Measurements from ENCODE around the gene SCP2. TPM values are rescaled to one million over a fixed set of nuclear protein-coding genes. Genes with fewer than 3 reads are reported as not detected.

Gene SCP2
- total and polyA plus RNA-seq, 2 experiments from 2014 or later: 131 to 236 TPM

DNA sequence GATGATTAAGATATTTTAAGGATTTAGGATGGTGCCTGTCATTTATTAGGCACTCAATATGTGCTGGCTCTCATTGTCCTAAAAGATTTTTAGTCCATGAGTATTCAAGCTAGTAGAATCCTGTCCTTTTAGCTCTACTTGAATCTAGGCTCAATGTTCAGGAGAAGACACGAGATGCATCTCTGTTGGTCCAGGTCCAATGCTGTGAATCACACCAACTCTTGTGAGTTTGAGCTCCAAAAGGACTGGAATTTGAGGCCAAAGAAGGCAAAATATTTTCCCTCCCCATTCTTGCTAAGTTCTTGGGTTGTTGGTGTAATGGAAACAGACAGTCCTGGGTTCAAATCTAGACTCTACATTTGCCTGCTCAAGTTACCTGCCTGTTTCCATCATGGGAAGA, 133.5 kb downstream of the SCP2 start:
- H3K27me3 ChIP-seq: peaks cover 75% of the 10 kb centered on the region
- H3K4me1 ChIP-seq (ENCODE audit: low read depth): peaks cover 5% of the 10 kb centered on the region
- no peak overlapping the region for H3K27ac ChIP-seq
- no peaks in the 10 kb centered on the region for H3K9me3 ChIP-seq (ENCODE audit: low read depth)
- peak in 1 of 2 donors; percentile 69 for DNase-seq (ENCODE audit: low read depth in 1 of 2, low spot score in 1 of 2)
- no peaks in the 10 kb centered on the region for H3K36me3 ChIP-seq
- TF ChIP-seq, protein P1, sequence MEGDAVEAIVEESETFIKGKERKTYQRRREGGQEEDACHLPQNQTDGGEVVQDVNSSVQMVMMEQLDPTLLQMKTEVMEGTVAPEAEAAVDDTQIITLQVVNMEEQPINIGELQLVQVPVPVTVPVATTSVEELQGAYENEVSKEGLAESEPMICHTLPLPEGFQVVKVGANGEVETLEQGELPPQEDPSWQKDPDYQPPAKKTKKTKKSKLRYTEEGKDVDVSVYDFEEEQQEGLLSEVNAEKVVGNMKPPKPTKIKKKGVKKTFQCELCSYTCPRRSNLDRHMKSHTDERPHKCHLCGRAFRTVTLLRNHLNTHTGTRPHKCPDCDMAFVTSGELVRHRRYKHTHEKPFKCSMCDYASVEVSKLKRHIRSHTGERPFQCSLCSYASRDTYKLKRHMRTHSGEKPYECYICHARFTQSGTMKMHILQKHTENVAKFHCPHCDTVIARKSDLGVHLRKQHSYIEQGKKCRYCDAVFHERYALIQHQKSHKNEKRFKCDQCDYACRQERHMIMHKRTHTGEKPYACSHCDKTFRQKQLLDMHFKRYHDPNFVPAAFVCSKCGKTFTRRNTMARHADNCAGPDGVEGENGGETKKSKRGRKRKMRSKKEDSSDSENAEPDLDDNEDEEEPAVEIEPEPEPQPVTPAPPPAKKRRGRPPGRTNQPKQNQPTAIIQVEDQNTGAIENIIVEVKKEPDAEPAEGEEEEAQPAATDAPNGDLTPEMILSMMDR (IDR thresholded peaks at IDR 0.05; ENCODE audit: low read depth, low read length): no peak
- H3K4me3 ChIP-seq: no peak overlapping the region

DNA sequence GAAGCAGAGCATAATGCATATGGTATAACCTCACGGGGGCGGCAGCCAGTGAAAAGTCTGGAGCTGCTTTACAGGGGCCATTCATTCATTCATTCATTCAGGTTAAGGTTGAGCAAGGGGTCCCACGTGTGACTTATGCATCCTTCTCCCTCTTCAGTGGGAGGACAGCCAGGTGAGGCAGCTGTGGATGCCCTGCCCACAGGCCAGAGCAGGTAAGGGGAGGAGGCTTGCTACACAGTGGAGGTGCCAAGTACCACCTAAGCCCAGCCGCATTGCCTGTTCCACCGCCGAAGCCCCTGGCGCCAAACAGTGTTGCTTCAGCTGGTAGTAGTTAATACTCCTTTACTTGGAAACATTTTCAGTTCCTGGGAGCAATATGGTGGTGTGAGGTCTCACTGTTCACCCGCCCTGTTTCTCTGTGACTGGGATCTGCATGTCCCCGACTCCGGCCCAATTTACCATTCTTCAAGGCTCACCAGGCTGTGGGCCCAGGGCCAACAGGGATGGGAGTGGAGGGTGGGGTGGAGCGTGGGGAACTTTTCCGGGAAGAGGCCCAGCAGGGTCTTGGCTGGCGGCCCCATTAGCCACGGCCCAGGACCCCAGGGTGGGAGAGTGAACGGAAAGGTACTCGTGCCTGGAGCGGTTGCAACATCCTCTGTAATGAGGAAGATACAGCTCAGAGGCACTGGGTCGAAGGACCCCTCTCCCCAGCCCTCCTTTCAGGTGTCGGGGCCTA, 134.2 kb downstream of the SCP2 start:
- H3K4me1 ChIP-seq (ENCODE audit: low read depth): peaks cover 5% of the 10 kb centered on the region
- H3K9me3 ChIP-seq (ENCODE audit: low read depth): no peaks in the 10 kb centered on the region
- peak overlapping the region; percentile 32 for H3K4me3 ChIP-seq
- DNase-seq (ENCODE audit: low read depth in 1 of 2, low spot score in 1 of 2): peak in 1 of 2 donors; percentile 72
- no peaks in the 10 kb centered on the region for H3K36me3 ChIP-seq
- H3K27ac ChIP-seq: no peak overlapping the region
- TF ChIP-seq, protein P1 (IDR thresholded peaks at IDR 0.05; ENCODE audit: low read depth, low read length): no peak
- peaks cover 75% of the 10 kb centered on the region for H3K27me3 ChIP-seq

DNA sequence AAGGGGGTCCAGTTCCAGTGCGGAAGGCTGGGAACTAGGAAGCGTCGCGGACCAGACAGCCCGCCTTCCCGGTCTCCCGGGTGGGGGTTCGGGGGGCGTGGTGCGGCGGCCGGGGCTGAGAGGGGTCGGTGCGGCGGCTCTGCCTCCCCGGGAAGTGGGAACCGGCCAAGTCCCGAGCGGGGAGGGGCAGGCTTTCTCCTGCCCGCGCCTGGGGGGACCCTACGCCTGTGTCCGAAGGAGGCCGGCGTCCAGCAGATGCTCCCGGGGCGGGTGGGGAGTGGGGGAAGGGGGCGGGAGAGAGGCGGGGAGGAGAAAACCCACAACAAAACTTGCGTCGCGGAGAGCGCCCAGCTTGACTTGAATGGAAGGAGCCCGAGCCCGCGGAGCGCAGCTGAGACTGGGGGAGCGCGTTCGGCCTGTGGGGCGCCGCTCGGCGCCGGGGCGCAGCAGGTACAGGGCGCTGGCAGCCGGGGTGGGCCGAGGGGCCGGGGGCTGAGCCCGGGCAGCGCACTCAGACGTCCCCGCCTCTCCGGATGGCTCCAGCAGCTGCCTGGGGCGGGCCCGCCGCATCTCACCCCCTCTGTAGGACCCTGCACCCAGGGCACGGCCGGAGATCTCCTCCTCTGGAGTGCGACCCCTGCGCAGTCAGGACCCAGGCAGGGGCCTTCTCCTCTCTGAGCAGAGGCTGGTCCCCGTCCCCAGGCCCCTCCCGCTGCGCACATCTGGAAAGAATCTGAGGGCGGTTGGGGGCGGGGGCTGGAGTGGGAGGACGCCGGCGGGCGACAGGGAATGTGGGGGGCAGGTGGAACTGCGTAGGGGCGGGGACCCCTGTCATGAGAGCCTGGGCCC, 135.0 kb downstream of the SCP2 start, which contains the start of gene PODN:
Gene PODN (plus strand): TSS at position 355 of the 849 bp plus-strand sequence. CDS start 7,643 bp downstream, outside the sequence.
- H3K4me1 ChIP-seq (ENCODE audit: low read depth): peaks cover 5% of the 10 kb centered on the region
- DNase-seq (ENCODE audit: low read depth in 1 of 2, low spot score in 1 of 2): peak; percentile 54 to 65
- H3K9me3 ChIP-seq (ENCODE audit: low read depth): no peaks in the 10 kb centered on the region
- no peak within 1 kb of the TSS for H3K27ac ChIP-seq
- H3K36me3 ChIP-seq: no peaks in the 10 kb centered on the region
- TF ChIP-seq, protein P1 (IDR thresholded peaks at IDR 0.05; ENCODE audit: low read depth, low read length): no peak
- peaks cover 75% of the 10 kb centered on the region for H3K27me3 ChIP-seq
- peak within 1 kb of the TSS; percentile 32 for H3K4me3 ChIP-seq

DNA sequence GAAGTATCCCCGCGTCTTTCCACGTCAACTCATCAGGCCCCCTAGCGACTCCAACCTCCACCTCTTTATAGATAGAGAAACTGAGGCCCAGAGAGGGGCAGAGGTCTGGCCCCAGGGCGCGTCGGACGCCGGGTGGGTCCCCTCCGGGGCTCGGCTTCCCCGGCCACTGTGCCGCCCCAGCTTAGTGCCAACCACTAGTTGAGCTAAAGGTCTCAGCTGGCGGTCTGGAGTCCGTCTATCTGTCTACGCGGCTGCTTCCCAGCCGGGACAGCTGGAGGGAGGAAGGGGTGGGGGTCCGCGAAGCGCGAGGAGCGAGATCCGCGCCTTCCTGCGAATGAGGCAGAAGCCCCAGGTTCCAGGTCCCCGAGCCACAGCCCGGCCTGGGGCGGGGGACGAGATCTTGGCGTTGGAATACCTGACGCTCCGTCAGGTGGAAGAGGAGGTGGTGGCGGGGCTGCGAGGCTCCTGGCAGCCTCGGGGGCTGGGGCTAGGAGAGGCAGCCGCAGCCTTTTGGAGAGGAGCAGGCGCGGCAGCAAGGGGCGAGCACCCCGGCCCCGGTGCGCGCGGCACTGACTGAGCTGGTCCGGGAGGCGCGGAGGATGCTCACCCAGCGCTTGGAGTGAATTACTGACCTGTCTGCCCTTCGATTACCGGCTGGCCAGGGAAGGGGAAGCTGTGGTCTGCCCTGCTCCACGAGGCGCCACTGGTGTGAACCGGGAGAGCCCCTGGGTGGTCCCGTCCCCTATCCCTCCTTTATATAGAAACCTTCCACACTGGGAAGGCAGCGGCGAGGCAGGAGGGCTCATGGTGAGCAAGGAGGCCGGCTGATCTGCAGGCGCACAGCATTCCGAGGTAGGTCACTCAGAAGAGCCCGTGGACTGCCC, 135.9 kb downstream of the SCP2 start:
- H3K36me3 ChIP-seq: no peaks in the 10 kb centered on the region
- H3K4me1 ChIP-seq (ENCODE audit: low read depth): peaks cover 5% of the 10 kb centered on the region
- H3K4me3 ChIP-seq: peak overlapping the region; percentile 32
- no peaks in the 10 kb centered on the region for H3K9me3 ChIP-seq (ENCODE audit: low read depth)
- H3K27ac ChIP-seq: no peak overlapping the region
- H3K27me3 ChIP-seq: peaks cover 70% of the 10 kb centered on the region
- DNase-seq (ENCODE audit: low read depth in 1 of 2, low spot score in 1 of 2): peak in 1 of 2 donors; percentile 28
- TF ChIP-seq, protein P1 (IDR thresholded peaks at IDR 0.05; ENCODE audit: low read depth, low read length): no peak
